HG03135 (cell line): Measurements from ENCODE around the gene FAM9C.

ENCODE experiments used
- ATAC-seq: cut with Tn5 transposase; IDR thresholded peaks from one replicate; pipeline ENCODE4 v1.9.1; 2021; ENCODE audit warnings: mild to moderate bottlenecking, moderate library complexity; ENCODE audit not compliant: unreplicated experiment

The FAM9C gene

DNA sequence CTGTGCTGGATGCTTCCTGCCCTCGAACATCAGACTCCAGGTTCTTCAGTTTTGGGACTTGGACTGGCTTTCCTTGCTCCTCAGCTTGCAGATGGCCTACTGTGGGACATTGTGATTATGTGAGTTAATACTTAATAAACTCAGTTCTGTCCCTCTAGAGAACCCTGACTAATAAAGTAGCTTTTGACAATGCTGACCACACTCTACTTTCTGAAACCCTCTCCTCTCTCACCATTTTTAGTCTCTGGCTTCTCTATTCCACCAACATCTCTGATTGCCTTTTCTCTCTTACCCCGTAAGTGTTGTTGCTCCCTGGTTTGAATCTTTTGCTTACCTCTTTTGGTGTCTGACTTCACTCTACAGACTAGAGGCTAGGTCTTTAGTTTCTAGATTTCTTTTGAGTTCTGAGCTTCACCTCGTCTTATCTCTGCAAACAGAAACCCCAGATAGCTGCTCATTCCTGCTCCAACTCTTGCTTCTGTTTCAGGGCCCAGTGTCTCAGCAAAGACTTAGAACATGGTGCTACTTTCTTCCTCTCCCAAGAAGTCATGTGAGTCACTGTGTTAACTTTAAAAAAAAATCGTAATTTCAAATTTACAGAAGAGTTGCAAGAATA, 58.1 kb downstream of the FAM9C start:
- peak; percentile 47 for ATAC-seq
